H1 (cell line): ENCODE results near the gene HORMAD2. TPM values are rescaled to one million over a fixed set of nuclear protein-coding genes. Genes with fewer than 3 reads are reported as not detected.

ENCODE experiments used
- CTCF ChIA-PET: fragments of 300-600 bp; sonication (Branson Sonifier 250); formaldehyde crosslinking; loops from one replicate; lab custom pipeline; 2021; ENCODE audit not compliant: partially characterized antibody; lab: Charles Lee
- POLR2A ChIA-PET: fragments of 300-600 bp; sonication (Branson Sonifier 250); formaldehyde crosslinking; loops from one replicate; lab custom pipeline; 2021; ENCODE audit warnings: inconsistent platforms; ENCODE audit not compliant: partially characterized antibody; lab: Charles Lee
- DNase-seq, 2 experiments: peaks; one replicate each; pipeline versions ENCODE4 v3.0.0 to v3.0.0-alpha.2; 2010 to 2022; ENCODE audit warnings: low spot score in 2 of 2, low read depth in 1 of 2, mixed read lengths in 1 of 2
- FAIRE-seq: peaks from 2 replicates; lab custom pipeline; 2011; peaks lifted over from hg19 to GRCh38; lab: Jason Lieb, UNC
- H2AFZ ChIP-seq: 2 replicates; pipeline ENCODE4 v1.8.1; 2012; ENCODE audit warnings: low read length, inconsistent platforms
- H2AK5ac ChIP-seq: 2 replicates; pipeline ENCODE4 v1.6.1; 2013; ENCODE audit warnings: low read depth, low read length
- H2BK120ac ChIP-seq: replicated peaks from 2 replicates; pipeline ENCODE3; 2013; ENCODE audit warnings: low read depth, low read length, inconsistent platforms
- H2BK12ac ChIP-seq: 2 replicates; pipeline ENCODE4 v1.6.1; 2013; ENCODE audit warnings: low read depth, low read length
- H2BK15ac ChIP-seq: 2 replicates; pipeline ENCODE4 v1.6.1; 2013; ENCODE audit warnings: low read length
- H2BK20ac ChIP-seq: 2 replicates; pipeline ENCODE4 v1.6.1; 2013; ENCODE audit warnings: low read length
- H2BK5ac ChIP-seq: 2 replicates; pipeline ENCODE4 v1.6.1; 2013; ENCODE audit warnings: low read depth, low read length
- H3K14ac ChIP-seq: 2 replicates; pipeline ENCODE4 v1.6.1; 2013; ENCODE audit warnings: inconsistent platforms; ENCODE audit not compliant: insufficient read length
- H3K18ac ChIP-seq: 2 replicates; pipeline ENCODE4 v1.6.1; 2013; ENCODE audit warnings: low read length; ENCODE audit errors: extremely low read depth
- H3K23ac ChIP-seq: 2 replicates; pipeline ENCODE4 v1.6.1; 2013; ENCODE audit warnings: inconsistent platforms; ENCODE audit not compliant: insufficient read length
- H3K23me2 ChIP-seq: 2 replicates; pipeline ENCODE4 v1.6.1; 2013; ENCODE audit warnings: low read depth, low read length
- H3K27ac ChIP-seq: 2 replicates; pipeline ENCODE4 v1.6.1; 2011; ENCODE audit warnings: low read depth, low read length, inconsistent platforms
- H3K27me3 ChIP-seq, 4 experiments: replicated peaks in 1 of 4; 1 replicate in 1 of 4; 2 replicates in 3 of 4; pipeline versions ENCODE4 v1.6.1 to v1.8.1; 2011 to 2013; ENCODE audit warnings: low read length in 3 of 4, mild to moderate bottlenecking in 3 of 4, inconsistent platforms in 2 of 4, mixed read lengths in 2 of 4, moderate library complexity in 1 of 4; ENCODE audit not compliant: control insufficient read depth in 3 of 4, insufficient read depth in 3 of 4; ENCODE audit errors: extremely low read depth in 1 of 4
- H3K36me3 ChIP-seq, 4 experiments: 2 replicates each; pipeline versions ENCODE4 v1.6.1 to v1.8.1; 2011 to 2013; ENCODE audit warnings: mild to moderate bottlenecking in 4 of 4, low read length in 3 of 4, moderate library complexity in 2 of 4, control low read depth in 1 of 4, inconsistent platforms in 1 of 4; ENCODE audit not compliant: insufficient read depth in 4 of 4, control insufficient read depth in 2 of 4
- H3K4ac ChIP-seq: replicated peaks from 2 replicates; pipeline ENCODE3; 2013; ENCODE audit warnings: low read length, low read depth, mixed read lengths, inconsistent platforms; ENCODE audit not compliant: insufficient read length
- H3K4me1 ChIP-seq, 4 experiments: replicated peaks in 1 of 4; 1 replicate in 1 of 4; 2 replicates in 3 of 4; pipeline versions ENCODE4 v1.6.1 to v1.8.1; 2011 to 2013; ENCODE audit warnings: low read length in 3 of 4, inconsistent platforms in 2 of 4, mixed read lengths in 1 of 4; ENCODE audit not compliant: insufficient read depth in 4 of 4, control insufficient read depth in 3 of 4
- H3K4me2 ChIP-seq, 2 experiments: 2 replicates each; pipeline versions ENCODE4 v1.6.1 to v1.8.1; 2011 to 2013; ENCODE audit warnings: low read depth in 2 of 2, low read length in 2 of 2, control low read depth in 1 of 2, inconsistent platforms in 1 of 2, mild to moderate bottlenecking in 1 of 2; ENCODE audit not compliant: insufficient read depth in 1 of 2
- H3K4me3 ChIP-seq, 4 experiments: fragments of 200-600, 300-600 bp in 1 of 4; sonication (generic), shearing (Covaris generic), sonication (Bioruptor Twin) in 1 of 4; 2 replicates each; pipeline versions ENCODE4 v1.5.1 to v1.8.1; 2011 to 2016; ENCODE audit warnings: low read length in 4 of 4, low read depth in 3 of 4, control low read depth in 2 of 4, inconsistent platforms in 2 of 4, mild to moderate bottlenecking in 2 of 4, mixed read lengths in 1 of 4, moderate library complexity in 1 of 4; ENCODE audit not compliant: insufficient read depth in 2 of 4; ENCODE audit errors: extremely low read depth in 1 of 4
- H3K56ac ChIP-seq: replicated peaks from 2 replicates; pipeline ENCODE3; 2013; ENCODE audit warnings: low read depth, mild to moderate bottlenecking, mixed read lengths, low read length, inconsistent platforms; ENCODE audit not compliant: insufficient read length
- H3K79me1 ChIP-seq: 2 replicates; pipeline ENCODE4 v1.6.1; 2013; ENCODE audit warnings: low read depth, low read length, control low read depth
- H3K79me2 ChIP-seq, 2 experiments: 2 replicates each; pipeline versions ENCODE4 v1.6.1 to v1.8.1; 2012 to 2013; ENCODE audit warnings: low read length in 2 of 2, mild to moderate bottlenecking in 2 of 2, inconsistent platforms in 1 of 2; ENCODE audit not compliant: insufficient read depth in 2 of 2, control insufficient read depth in 1 of 2
- H3K9ac ChIP-seq, 4 experiments: replicated peaks in 1 of 4; 1 replicate in 1 of 4; 2 replicates in 3 of 4; pipeline versions ENCODE4 v1.6.1 to v1.8.1; 2011 to 2013; ENCODE audit warnings: low read depth in 3 of 4, low read length in 3 of 4, control low read depth in 2 of 4, mild to moderate bottlenecking in 2 of 4, moderate library complexity in 2 of 4, inconsistent platforms in 1 of 4; ENCODE audit errors: extremely low read depth in 1 of 4
- H3K9me3 ChIP-seq, 2 experiments: 2 replicates each; pipeline versions ENCODE4 v1.6.1 to v1.8.1; 2012 to 2013; ENCODE audit warnings: mild to moderate bottlenecking in 2 of 2, moderate library complexity in 2 of 2, control low read depth in 1 of 2, inconsistent platforms in 1 of 2, low read depth in 1 of 2, low read length in 1 of 2, mixed read lengths in 1 of 2; ENCODE audit not compliant: insufficient read depth in 2 of 2
- H4K20me1 ChIP-seq, 2 experiments: replicated peaks in 1 of 2; 2 replicates each; pipeline versions ENCODE3 to v1.8.1; 2011 to 2013; ENCODE audit warnings: inconsistent platforms in 2 of 2, low read length in 2 of 2, mild to moderate bottlenecking in 1 of 2; ENCODE audit not compliant: insufficient read depth in 2 of 2, control insufficient read depth in 1 of 2
- H4K5ac ChIP-seq: 2 replicates; pipeline ENCODE4 v1.6.1; 2013; ENCODE audit warnings: low read length, low read depth, mixed read lengths, inconsistent platforms; ENCODE audit not compliant: insufficient read length
- H4K8ac ChIP-seq: 2 replicates; pipeline ENCODE4 v1.8.0; 2013; ENCODE audit warnings: mild to moderate bottlenecking, moderate library complexity, low read length, inconsistent platforms; ENCODE audit not compliant: insufficient read depth; ENCODE audit errors: extremely low read depth
- H4K91ac ChIP-seq: replicated peaks from 2 replicates; pipeline ENCODE3; 2013; ENCODE audit warnings: low read length, mixed read lengths, inconsistent platforms; ENCODE audit not compliant: insufficient read length
- YY1 ChIP-seq: IDR thresholded peaks from 2 replicates; pipeline ENCODE4 v1.6.1; 2011; ENCODE audit warnings: low read depth, mild to moderate bottlenecking, low read length
- WGBS, 2 experiments: shearing (Covaris generic) in 1 of 2; methylation state at CpG; one replicate each; pipeline versions ENCODE4 v1.1.6 to v1.1.7; 2013 to 2015; ENCODE audit warnings: low lambda C conversion rate in 2 of 2, mixed read lengths in 2 of 2, inconsistent platforms in 1 of 2, low coverage in 1 of 2, missing lambda C conversion rate in 1 of 2; ENCODE audit not compliant: insufficient replicate concordance in 2 of 2, insufficient coverage in 1 of 2, insufficient read length in 1 of 2; ENCODE audit errors: extremely low coverage in 1 of 2, missing lambda C conversion rate in 1 of 2; 5-methylcytosine and 5-hydroxymethylcytosine counted together
- polyA plus RNA-seq, 7 experiments: library from polyadenylated mRNA; depleted of rRNA in 3 of 7; stranded (reverse) in 5 of 7; unstranded in 2 of 7; fragments of >200 nt in 5 of 7; fragments of 200-250 nt in 2 of 7; gene quantifications; 1 replicate in 5 of 7; 2 replicates in 1 of 7; 4 replicates in 1 of 7; pipeline versions ENCODE4 v1.2.1 to v1.2.3, GENCODE V29; 2011 to 2013; ENCODE audit warnings: missing spikeins in 2 of 7, mixed read lengths in 2 of 7
- total RNA-seq: library from RNA; stranded (reverse); fragmentation: NEBNext Ultra II Directional; extraction: Animal tissue kit (Norgen Biotek cat#: 25700); gene quantifications from 2 replicates; pipeline ENCODE4 v1.2.1, GENCODE V29; 2021
- TF ChIP-seq, protein P1 (sequence below): IDR thresholded peaks from 2 replicates; pipeline ENCODE4 v1.6.1; 2011; ENCODE audit warnings: low read depth, mild to moderate bottlenecking, low read length; ENCODE audit not compliant: insufficient read depth

Gene HORMAD2
- total and polyA plus RNA-seq, 2 of the 8 experiments (the other 6 are each of a cell fraction or from before 2014, with no cell fraction given): 0.03 TPM; not detected in 1

DNA sequence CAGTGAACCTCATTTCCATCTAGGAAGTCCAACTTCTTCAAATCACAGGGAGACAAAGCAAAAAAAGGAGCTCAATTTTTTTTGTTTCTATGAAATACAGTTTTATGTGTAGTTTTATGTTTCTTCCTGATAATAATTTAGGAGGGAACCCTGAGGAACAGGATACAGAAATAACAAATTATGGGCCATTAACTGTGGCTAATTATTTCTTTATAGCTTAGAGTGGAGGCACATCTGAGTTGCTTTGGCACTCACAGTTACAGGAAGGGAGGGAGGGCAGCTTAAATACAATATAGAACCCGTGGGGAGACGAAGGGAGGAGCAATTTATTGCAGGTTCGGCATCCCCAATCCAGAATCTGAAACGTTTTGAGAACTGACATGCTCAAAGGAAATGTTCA is 37.1 kb upstream of the HORMAD2 start:
- H3K4me2 ChIP-seq: no peak overlapping the region
- H3K27ac ChIP-seq: no peak overlapping the region
- H3K9me3 ChIP-seq: no peaks in the 10 kb centered on the region
- no peak overlapping the region for H2AFZ ChIP-seq
- no peaks in the 10 kb centered on the region for H3K23me2 ChIP-seq
- WGBS, 2 experiments: 77% methylated on average over 4 of the region's 4 CpGs; no CpG with 5 or more reads in 1 of the 2 experiments
- no peaks in the 10 kb centered on the region for H3K79me1 ChIP-seq
- POLR2A ChIA-PET: interaction anchor here (0.5 kb wide), 1 partner anchor 407 kb away, joined by 3 read pairs; no protein-coding TSS in a partner anchor
- H3K14ac ChIP-seq: no peak overlapping the region
- H3K36me3 ChIP-seq: no peaks in the 10 kb centered on the region
- CTCF ChIA-PET: interaction anchor here (1.0 to 1.4 kb wide), 3 partner anchors 38 to 220 kb away, joined by 3 read pairs; no protein-coding TSS in a partner anchor
- no peak overlapping the region for H3K23ac ChIP-seq
- H4K91ac ChIP-seq: no peak overlapping the region
- H3K18ac ChIP-seq: no peak overlapping the region
- no peak overlapping the region for H2BK15ac ChIP-seq
- H2BK12ac ChIP-seq: no peak overlapping the region
- H3K4me3 ChIP-seq: no peak overlapping the region
- no peak overlapping the region for H3K4ac ChIP-seq
- H3K27me3 ChIP-seq: no peaks in the 10 kb centered on the region
- DNase-seq (no peak), FAIRE-seq (no peak)
- no peak overlapping the region for H4K8ac ChIP-seq
- no peak overlapping the region for H2AK5ac ChIP-seq
- no peak overlapping the region for H4K5ac ChIP-seq
- TF ChIP-seq, protein P1, sequence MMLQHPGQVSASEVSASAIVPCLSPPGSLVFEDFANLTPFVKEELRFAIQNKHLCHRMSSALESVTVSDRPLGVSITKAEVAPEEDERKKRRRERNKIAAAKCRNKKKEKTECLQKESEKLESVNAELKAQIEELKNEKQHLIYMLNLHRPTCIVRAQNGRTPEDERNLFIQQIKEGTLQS: no peak
- no peak for TF ChIP-seq YY1
- no peaks in the 10 kb centered on the region for H3K79me2 ChIP-seq
- no peaks in the 10 kb centered on the region for H3K4me1 ChIP-seq
- H2BK120ac ChIP-seq: no peak overlapping the region
- H3K56ac ChIP-seq: no peak overlapping the region
- H4K20me1 ChIP-seq: no peaks in the 10 kb centered on the region
- no peak overlapping the region for H2BK5ac ChIP-seq
- no peak overlapping the region for H2BK20ac ChIP-seq
- no peak overlapping the region for H3K9ac ChIP-seq
